Naive thymus-derived CD4-positive, alpha-beta T cell (primary cell): ENCODE results near the gene PAX7. TPM values are rescaled to one million over a fixed set of nuclear protein-coding genes. Genes with fewer than 3 reads are reported as not detected.
A peak's percentile ranks its signal among the peaks of the same experiment; 100 is the strongest.

Experiments used
- ATAC-seq: fragments of 150-1000 bp; cut with Tn5 transposase; 2 replicates; pipeline ENCODE4 v1.10.0; 2021; ENCODE audit warnings: mild to moderate bottlenecking, moderate library complexity
- CTCF ChIA-PET: fragments of 350-600 bp; sonication (Branson Sonifier 250); formaldehyde crosslinking; loops from one replicate; lab custom pipeline; 2021; ENCODE audit warnings: antibody characterized with exemption; lab: Charles Lee
- POLR2A ChIA-PET: fragments of 350-600 bp; sonication (Branson Sonifier 250); formaldehyde crosslinking; loops from one replicate; lab custom pipeline; 2021; ENCODE audit warnings: antibody characterized with exemption, inconsistent platforms; lab: Charles Lee
- DNase-seq, 9 donors: peaks; one replicate each; pipeline versions ENCODE4 v3.0.0 to v3.0.0-alpha.2; 2020 to 2022; ENCODE audit warnings: mixed read lengths in 1 of 9
- H3K27ac ChIP-seq: one replicate; pipeline ENCODE4 v1.7.0; 2013; ENCODE audit warnings: mild to moderate bottlenecking, low read depth, low read length, moderate library complexity
- H3K27me3 ChIP-seq, 2 donors: one replicate each; pipeline ENCODE4 v1.7.0; 2013; ENCODE audit warnings: low read length in 2 of 2, mild to moderate bottlenecking in 2 of 2, moderate library complexity in 2 of 2; ENCODE audit not compliant: control insufficient read depth in 2 of 2, insufficient read depth in 2 of 2
- H3K36me3 ChIP-seq, 3 experiments: 1 replicate in 2 of 3; 2 replicates in 1 of 3; pipeline ENCODE4 v1.7.0; 2013; ENCODE audit warnings: low read length in 3 of 3, mild to moderate bottlenecking in 3 of 3, moderate library complexity in 1 of 3; ENCODE audit not compliant: insufficient read depth in 3 of 3, control insufficient read depth in 2 of 3
- H3K4me1 ChIP-seq, 2 donors: one replicate each; pipeline ENCODE4 v1.7.0; 2013; ENCODE audit warnings: low read length in 2 of 2, mild to moderate bottlenecking in 2 of 2, moderate library complexity in 1 of 2; ENCODE audit not compliant: control insufficient read depth in 2 of 2, insufficient read depth in 2 of 2
- H3K4me3 ChIP-seq: 2 replicates; pipeline ENCODE4 v1.7.0; 2013; ENCODE audit warnings: mild to moderate bottlenecking, low read length
- H3K9me3 ChIP-seq, 3 experiments: 1 replicate in 2 of 3; 2 replicates in 1 of 3; pipeline ENCODE4 v1.7.0; 2013; ENCODE audit warnings: low read length in 3 of 3; ENCODE audit not compliant: control insufficient read depth in 2 of 3
- H3K27ac Mint-ChIP-seq, 9 donors: one replicate each; pipeline ENCODE4 v1.8.0; 2020 to 2022; ENCODE audit warnings: mixed read lengths in 9 of 9, mild to moderate bottlenecking in 8 of 9, moderate library complexity in 5 of 9, inconsistent platforms in 2 of 9
- H3K27me3 Mint-ChIP-seq, 5 donors: one replicate each; pipeline ENCODE4 v1.8.0; 2021 to 2022; ENCODE audit warnings: mixed read lengths in 5 of 5, mild to moderate bottlenecking in 1 of 5
- H3K36me3 Mint-ChIP-seq, 5 donors: one replicate each; pipeline ENCODE4 v1.8.0; 2020 to 2022; ENCODE audit warnings: mixed read lengths in 5 of 5, mild to moderate bottlenecking in 3 of 5, inconsistent platforms in 1 of 5
- H3K4me1 Mint-ChIP-seq, 7 donors: one replicate each; pipeline ENCODE4 v1.8.0; 2020 to 2022; ENCODE audit warnings: mixed read lengths in 7 of 7, mild to moderate bottlenecking in 3 of 7, inconsistent platforms in 1 of 7
- H3K4me3 Mint-ChIP-seq, 10 donors: one replicate each; pipeline ENCODE4 v1.8.0; 2020 to 2022; ENCODE audit warnings: mild to moderate bottlenecking in 10 of 10, mixed read lengths in 10 of 10, moderate library complexity in 6 of 10, inconsistent platforms in 2 of 10
- H3K9me3 Mint-ChIP-seq, 11 donors: one replicate each; pipeline ENCODE4 v1.8.0; 2020 to 2022; ENCODE audit warnings: mixed read lengths in 11 of 11, mild to moderate bottlenecking in 4 of 11, inconsistent platforms in 1 of 11, moderate library complexity in 1 of 11
- intact Hi-C, 2 donors: fragments of 100-400 bp; cut with micrococcal nuclease; formaldehyde crosslinking; loops; one replicate each; pipeline ENCODE4 v1.15.1; 2023
- polyA plus RNA-seq, 2 donors: library from polyadenylated mRNA; unstranded; fragments of 300-500 nt; fragmentation: Illumina TruSeq; gene quantifications; one replicate each; pipeline ENCODE4 v1.2.3, GENCODE V29; 2021
- total RNA-seq, 6 experiments: library from RNA in 5 of 6; stranded (reverse) in 5 of 6; gene quantifications; 1 replicate in 5 of 6; 2 replicates in 1 of 6; pipeline ENCODE4 v1.2.3 and lab custom pipeline; 2021 to 2026

The PAX7 gene
- total and polyA plus RNA-seq, 7 experiments from 2014 or later, result not detected

DNA sequence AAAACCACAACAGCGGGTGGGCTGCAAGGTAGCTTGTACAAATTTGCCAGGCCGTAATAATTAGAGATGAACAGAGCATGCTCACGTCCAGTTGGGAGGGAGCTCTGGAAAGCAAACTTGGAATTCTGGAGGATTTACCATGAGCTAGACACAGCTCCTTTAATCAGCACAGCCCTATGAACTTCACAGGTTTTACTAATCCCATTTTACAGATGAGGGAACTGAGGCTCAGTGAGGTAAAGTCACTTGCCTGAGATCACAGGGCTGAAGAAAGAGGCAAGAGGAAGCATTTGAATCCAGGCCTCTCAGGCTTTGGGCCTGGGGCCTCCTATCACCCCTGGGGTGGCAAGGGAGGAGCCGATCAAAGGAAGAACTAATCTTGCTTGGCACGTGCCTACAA, 24.0 kb downstream of the PAX7 start:
- intact Hi-C loops, result no loop called here
- Histone ChIP-seq H3K27me3 (no peaks in the 10 kb centered on the region), H3K9me3 (no peaks in the 10 kb centered on the region), H3K4me3 (no peak overlapping the region), H3K27ac (no peak overlapping the region), H3K4me1 (peaks cover 0 to 56% of the 10 kb centered on the region in 2 donors), H3K36me3 (no peaks in the 10 kb centered on the region)
- Mint-ChIP-seq H3K36me3 (no peaks in the 10 kb centered on the region), H3K27ac (peak overlapping the region in 4 of 9 donors; percentile 18 to 47 (median 34)), H3K27me3 (peaks cover 9 to 79% (median 22%) of the 10 kb centered on the region in 5 donors), H3K4me3 (peak overlapping the region in 7 of 10 donors; percentile 9 to 83 (median 66)), H3K9me3 (peaks cover 0 to 2% (median 0%) of the 10 kb centered on the region in 11 donors), H3K4me1 (peaks cover 18 to 90% (median 75%) of the 10 kb centered on the region in 7 donors)
- ATAC-seq (no peak), DNase-seq (no peak)
- ChIA-PET POLR2A (interaction anchor here (2.0 to 4.2 kb wide), 2 partner anchors 9 to 10 kb away, joined by 7 to 26 read pairs; no protein-coding TSS in a partner anchor), CTCF (no interaction called here)

DNA sequence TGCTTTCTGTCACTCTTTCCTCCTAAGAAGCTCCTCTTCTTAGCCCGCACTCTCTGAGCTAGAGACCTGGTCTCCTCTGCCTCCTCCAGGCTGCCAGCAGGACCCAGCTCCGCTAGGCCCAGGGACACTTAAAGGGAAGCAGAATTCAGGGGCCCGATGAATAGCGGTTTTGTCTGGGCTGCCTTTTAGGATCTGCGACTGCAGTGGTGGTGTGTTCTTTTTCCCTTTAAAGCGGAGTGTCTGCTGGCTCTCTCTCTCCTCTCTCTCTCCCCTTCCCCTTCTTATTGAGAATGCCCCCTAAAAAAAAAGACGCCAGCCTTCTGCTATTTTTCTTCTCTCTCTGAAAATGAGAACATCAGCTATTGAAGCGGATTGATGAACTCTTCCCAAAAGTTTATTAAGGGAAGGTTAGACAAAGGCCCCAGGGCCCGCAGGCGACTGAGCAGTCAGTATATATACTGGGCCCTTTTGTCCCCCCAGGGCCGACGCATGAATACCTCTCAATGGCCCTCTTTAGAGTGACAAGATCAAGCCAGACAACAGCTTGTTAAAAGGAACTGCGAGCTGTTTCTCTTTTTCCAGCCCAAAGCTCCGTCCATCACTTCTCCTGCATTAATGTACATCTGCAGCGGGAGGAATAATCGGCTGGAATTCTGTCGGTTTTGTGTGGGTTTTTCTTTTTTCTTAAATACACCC, 27.0 kb downstream of the PAX7 start:
- Mint-ChIP-seq H3K27me3 (peaks cover 0 to 52% (median 8%) of the 10 kb centered on the region in 5 donors), H3K36me3 (no peaks in the 10 kb centered on the region), H3K4me3 (peak overlapping the region in 1 of 10 donors; percentile 34), H3K4me1 (peaks cover 12 to 85% (median 70%) of the 10 kb centered on the region in 7 donors), H3K27ac (no peak overlapping the region), H3K9me3 (peaks cover 0 to 2% (median 0%) of the 10 kb centered on the region in 11 donors)
- ChIA-PET POLR2A (no interaction called here), CTCF (interaction anchor here (1.0 kb wide), 1 partner anchor 60 kb away, joined by 3 read pairs; no protein-coding TSS in a partner anchor)
- no peak overlapping the region for H3K27ac ChIP-seq
- no peak overlapping the region for H3K4me3 ChIP-seq
- intact Hi-C loops, result no loop called here
- H3K27me3 ChIP-seq, result no peaks in the 10 kb centered on the region
- no peaks in the 10 kb centered on the region for H3K9me3 ChIP-seq
- DNase-seq (no peak), ATAC-seq (no peak)
- peaks cover 0 to 52% of the 10 kb centered on the region in 2 donors for H3K4me1 ChIP-seq
- no peaks in the 10 kb centered on the region for H3K36me3 ChIP-seq

DNA sequence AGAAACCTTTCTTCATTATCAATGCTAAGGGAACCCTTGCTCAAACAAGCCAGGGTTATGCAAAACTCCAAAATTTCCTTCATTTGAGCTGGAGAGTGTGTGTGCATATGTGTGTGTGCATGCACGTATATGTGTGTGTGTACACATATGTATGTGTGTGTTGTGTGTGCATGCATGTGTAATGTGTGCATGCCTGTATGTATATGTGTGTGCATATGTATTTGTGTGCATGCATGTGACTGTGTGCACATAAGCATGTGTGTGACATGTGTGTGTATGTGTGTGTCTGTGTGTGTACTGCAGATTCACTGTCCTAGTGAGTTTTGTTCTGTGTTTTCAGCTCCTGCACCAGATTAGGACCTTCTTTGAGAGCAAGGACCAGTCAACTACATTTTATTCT, 28.2 kb downstream of the PAX7 start:
- peaks cover 0 to 40% of the 10 kb centered on the region in 2 donors for H3K4me1 ChIP-seq

DNA sequence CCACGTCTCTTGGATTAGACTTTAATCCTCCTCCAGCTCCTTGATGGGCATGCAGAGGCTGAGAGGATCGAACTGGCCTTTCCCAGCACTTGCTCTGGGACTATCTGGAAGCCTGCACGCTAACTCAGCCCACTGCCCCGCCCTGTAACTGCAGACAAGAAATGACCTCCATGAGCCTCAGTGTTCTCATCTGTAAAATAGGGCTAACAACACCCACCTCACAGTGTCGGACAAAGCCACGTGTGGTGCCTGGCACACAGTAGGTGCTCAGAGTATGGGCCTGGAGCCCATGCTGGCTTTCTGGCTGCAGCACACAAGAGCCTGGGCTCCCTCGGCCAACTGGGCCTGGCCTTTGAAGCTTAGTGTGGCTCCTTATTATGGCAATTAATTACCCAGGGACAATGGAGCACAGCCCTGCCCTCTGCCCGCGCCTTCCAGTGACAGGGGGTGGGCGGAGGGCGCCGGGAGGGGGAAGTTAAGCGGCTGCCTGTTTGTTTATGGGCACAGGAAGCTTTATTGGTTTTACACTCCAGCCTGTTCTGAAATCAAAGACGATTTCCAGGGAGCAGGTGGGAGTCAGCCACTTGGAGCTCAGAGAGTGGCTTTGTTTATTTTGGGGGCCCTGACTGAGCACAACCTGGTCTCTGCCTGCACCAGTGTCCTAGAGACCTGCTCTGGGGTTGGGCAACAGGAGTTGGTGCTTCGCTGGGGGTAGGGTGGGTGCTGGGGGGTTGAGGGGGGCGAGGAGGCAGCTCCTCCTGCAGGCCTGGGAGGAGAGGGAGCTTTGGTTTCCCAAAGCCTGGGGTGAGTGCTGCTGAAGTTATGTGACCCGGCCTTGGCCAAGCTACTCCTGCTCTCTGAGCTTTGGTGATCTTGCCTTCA, 31.0 kb downstream of the PAX7 start:
- ATAC-seq (no peak), DNase-seq (no peak)
- Histone ChIP-seq H3K4me3 (no peak overlapping the region), H3K27ac (no peak overlapping the region), H3K9me3 (no peaks in the 10 kb centered on the region), H3K36me3 (no peaks in the 10 kb centered on the region), H3K27me3 (no peaks in the 10 kb centered on the region), H3K4me1 (peaks cover 0 to 28% of the 10 kb centered on the region in 2 donors)
- Mint-ChIP-seq H3K36me3 (no peaks in the 10 kb centered on the region), H3K27ac (peak overlapping the region in 2 of 9 donors; percentile 23 to 45), H3K9me3 (no peaks in the 10 kb centered on the region), H3K4me3 (peak overlapping the region in 7 of 10 donors; percentile 21 to 60 (median 30)), H3K27me3 (peaks cover 0 to 21% (median 0%) of the 10 kb centered on the region in 5 donors), H3K4me1 (peaks cover under 1 to 62% (median 44%) of the 10 kb centered on the region in 7 donors)
- CTCF ChIA-PET, result interaction anchor here (0.6 kb wide), 1 partner anchor 64 kb away, joined by 3 read pairs; no protein-coding TSS in a partner anchor
- POLR2A ChIA-PET, result interaction anchor here (0.6 to 3.9 kb wide), 4 partner anchors 9 to 16 kb away, joined by 3 to 26 read pairs (median 4); no protein-coding TSS in a partner anchor
- intact Hi-C loops, result no loop called here

More for the DNA sequence above, 28.2 kb downstream of the PAX7 start:
- H3K9me3 Mint-ChIP-seq, result peaks cover 0 to 2% (median 0%) of the 10 kb centered on the region in 11 donors
- intact Hi-C loops, result no loop called here
- ChIA-PET CTCF (interaction anchor here (1.0 kb wide), 1 partner anchor 61 kb away, joined by 3 read pairs; no protein-coding TSS in a partner anchor), POLR2A (no interaction called here)
- no peak overlapping the region for H3K4me3 Mint-ChIP-seq
- Histone ChIP-seq H3K4me3 (no peak overlapping the region), H3K9me3 (no peaks in the 10 kb centered on the region), H3K27ac (no peak overlapping the region), H3K36me3 (no peaks in the 10 kb centered on the region), H3K27me3 (no peaks in the 10 kb centered on the region)
- DNase-seq (no peak), ATAC-seq (no peak)
- H3K27ac Mint-ChIP-seq, result peak overlapping the region in 1 of 9 donors; percentile 59
- peaks cover 4 to 73% (median 58%) of the 10 kb centered on the region in 7 donors for H3K4me1 Mint-ChIP-seq
- H3K36me3 Mint-ChIP-seq, result no peaks in the 10 kb centered on the region
- H3K27me3 Mint-ChIP-seq, result peaks cover 0 to 42% (median 0%) of the 10 kb centered on the region in 5 donors

DNA sequence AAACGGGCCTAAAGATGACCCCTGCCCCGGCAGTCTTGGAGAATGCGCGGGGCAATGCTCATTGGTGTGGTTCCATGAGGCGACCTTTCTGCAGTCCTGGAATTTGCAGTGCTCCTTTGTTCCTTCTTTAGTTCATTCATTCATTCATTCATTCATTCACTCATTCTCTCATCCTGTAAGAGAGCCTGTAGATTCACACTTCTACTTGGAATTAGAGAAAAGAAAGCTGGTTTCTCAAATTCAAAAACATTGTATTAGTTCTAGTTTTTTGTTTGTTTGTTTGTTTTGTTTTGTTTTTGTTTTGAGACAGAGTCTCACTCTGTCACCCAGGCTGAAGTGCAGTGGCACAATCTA, 31.6 kb downstream of the PAX7 start:
- H3K4me3 ChIP-seq, result no peak overlapping the region
- peak overlapping the region in 1 of 9 donors; percentile 45 for H3K27ac Mint-ChIP-seq
- intact Hi-C loops, result no loop called here
- CTCF ChIA-PET, result no interaction called here
- H3K36me3 ChIP-seq, result no peaks in the 10 kb centered on the region
- H3K36me3 Mint-ChIP-seq, result no peaks in the 10 kb centered on the region
- H3K4me3 Mint-ChIP-seq, result peak overlapping the region in 3 of 10 donors; percentile 10 to 30 (median 16)
- ATAC-seq, result no peak
- H3K27me3 Mint-ChIP-seq, result peaks cover 0 to 19% (median 0%) of the 10 kb centered on the region in 5 donors
- peaks cover 0 to 34% of the 10 kb centered on the region in 2 donors for H3K4me1 ChIP-seq
- H3K9me3 ChIP-seq, result no peaks in the 10 kb centered on the region
- H3K27ac ChIP-seq, result no peak overlapping the region
- peaks cover 5 to 62% (median 44%) of the 10 kb centered on the region in 7 donors for H3K4me1 Mint-ChIP-seq
- H3K9me3 Mint-ChIP-seq, result no peaks in the 10 kb centered on the region
- DNase-seq, result no peak
- no peaks in the 10 kb centered on the region for H3K27me3 ChIP-seq
- POLR2A ChIA-PET, result interaction anchor here (0.7 to 3.9 kb wide), 2 partner anchors 9 to 12 kb away, joined by 3 to 26 read pairs; no protein-coding TSS in a partner anchor

DNA sequence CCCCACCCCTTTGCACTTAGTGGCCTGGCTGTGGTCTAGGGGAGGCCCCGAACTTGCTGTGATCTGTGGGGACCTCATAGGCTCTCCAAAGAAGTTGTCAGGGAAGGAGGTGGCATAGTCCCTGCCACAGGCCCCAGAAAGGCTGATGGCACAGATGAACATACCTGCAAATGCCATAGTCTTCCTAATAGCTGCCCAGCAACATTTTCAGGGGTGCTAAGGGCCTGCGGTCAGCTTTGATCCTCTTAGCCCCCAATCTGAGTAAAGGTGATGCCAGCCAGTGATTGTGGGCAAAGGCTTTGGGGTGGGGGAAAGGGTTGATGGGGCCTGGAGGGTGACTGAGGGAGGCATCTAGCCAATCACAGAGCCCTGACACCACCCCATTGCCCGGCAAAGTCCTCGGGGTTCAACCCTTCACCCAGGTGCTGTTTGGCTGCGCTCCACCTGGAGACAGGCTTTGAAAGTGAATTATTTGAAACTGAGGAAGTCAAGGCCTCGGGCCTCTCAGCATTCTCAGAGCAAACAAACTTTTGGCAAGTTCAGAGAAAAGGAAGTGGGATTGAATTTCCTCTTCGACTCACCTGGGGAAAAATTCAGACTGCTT, 35.8 kb downstream of the PAX7 start:
- POLR2A ChIA-PET, result interaction anchor here (2.3 kb wide), 1 partner anchor 11 kb away, joined by 7 read pairs; no protein-coding TSS in a partner anchor
- intact Hi-C loops, result loop anchor here in 1 of 2 donors (2.0 kb wide), 1 partner anchor 14 kb away; no protein-coding TSS in a partner anchor
- H3K4me1 ChIP-seq, result peaks cover 0 to 26% of the 10 kb centered on the region in 2 donors
- H3K36me3 ChIP-seq, result no peaks in the 10 kb centered on the region
- DNase-seq (no peak), ATAC-seq (no peak)
- no peaks in the 10 kb centered on the region for H3K9me3 ChIP-seq
- Mint-ChIP-seq H3K4me1 (peaks cover 5 to 43% (median 29%) of the 10 kb centered on the region in 7 donors), H3K27ac (peak overlapping the region in 7 of 9 donors; percentile 16 to 63 (median 44)), H3K9me3 (no peaks in the 10 kb centered on the region), H3K27me3 (peaks cover 0 to 13% (median 0%) of the 10 kb centered on the region in 5 donors), H3K4me3 (peak overlapping the region in 8 of 10 donors; percentile 16 to 68 (median 55)), H3K36me3 (no peaks in the 10 kb centered on the region)
- H3K27me3 ChIP-seq, result no peaks in the 10 kb centered on the region
- no peak overlapping the region for H3K4me3 ChIP-seq
- CTCF ChIA-PET, result interaction anchor here (2.3 kb wide), 1 partner anchor 69 kb away, joined by 6 read pairs; no protein-coding TSS in a partner anchor
- H3K27ac ChIP-seq, result no peak overlapping the region
